LNCaP clone FGC (cell line): ENCODE results near the gene COL4A6.

ENCODE experiments used
- DNase-seq: peaks from one replicate; pipeline ENCODE4 v3.0.0-alpha.2; 2011; ENCODE audit warnings: low read depth
- H3K4me3 ChIP-seq: 2 replicates; pipeline ENCODE4 v1.5.1; 2011; ENCODE audit warnings: mild to moderate bottlenecking, low read depth, low read length, control low read depth
- CTCF ChIP-seq: IDR thresholded peaks from 2 replicates; pipeline ENCODE4 v1.5.1; 2012; ENCODE audit warnings: mild to moderate bottlenecking; ENCODE audit not compliant: control insufficient read depth, insufficient read depth; ENCODE audit errors: extremely low read depth

The COL4A6 gene

GRCh38 chrX:108264376-108264775, 173.8 kb downstream of the COL4A6 start:
- no peak for DNase-seq
- TF ChIP-seq CTCF: no peak
- H3K4me3 ChIP-seq: no peak overlapping the region

- H3K4me3 ChIP-seq: no peak overlapping the region
- DNase-seq: no peak
- TF ChIP-seq CTCF: no peak
Observed at GRCh38 chrX:108261549-108262203, 176.5 kb downstream of the COL4A6 start.

GRCh38 chrX:108257556-108257955, 180.7 kb downstream of the COL4A6 start:
- TF ChIP-seq CTCF: no peak
- no peak for DNase-seq
- H3K4me3 ChIP-seq: no peak overlapping the region

- no peak overlapping the region for H3K4me3 ChIP-seq
- TF ChIP-seq CTCF: no peak
- DNase-seq: no peak
Observed at GRCh38 chrX:108254636-108255035, 183.6 kb downstream of the COL4A6 start.

- TF ChIP-seq CTCF: no peak
- no peak for DNase-seq
- no peak overlapping the region for H3K4me3 ChIP-seq
Observed at GRCh38 chrX:108250654-108251579, 187.3 kb downstream of the COL4A6 start.

GRCh38 chrX:108246304-108246954, 191.8 kb downstream of the COL4A6 start:
- no peak for TF ChIP-seq CTCF
- no peak for DNase-seq
- H3K4me3 ChIP-seq: no peak overlapping the region
